Body of pancreas (tissue), 4 donors: ENCODE results near the gene ZRANB1.

Source experiments
- POLR2A ChIP-seq, 3 donors: fragments of 450-650 bp; IDR thresholded peaks; one replicate each; pipeline ENCODE4 v1.6.1; 2016; ENCODE audit warnings: antibody characterized with exemption in 3 of 3, mild to moderate bottlenecking in 2 of 3
- TF ChIP-seq, protein P1 (sequence below), 7 experiments: fragments of 450-650 bp in 4 of 7; fragments of 200-600 bp in 3 of 7; sonication (generic) in 3 of 7; IDR thresholded peaks; one replicate each; pipeline ENCODE4 v1.5.1; 2016 to 2019; ENCODE audit warnings: antibody characterized with exemption in 7 of 7

DNA sequence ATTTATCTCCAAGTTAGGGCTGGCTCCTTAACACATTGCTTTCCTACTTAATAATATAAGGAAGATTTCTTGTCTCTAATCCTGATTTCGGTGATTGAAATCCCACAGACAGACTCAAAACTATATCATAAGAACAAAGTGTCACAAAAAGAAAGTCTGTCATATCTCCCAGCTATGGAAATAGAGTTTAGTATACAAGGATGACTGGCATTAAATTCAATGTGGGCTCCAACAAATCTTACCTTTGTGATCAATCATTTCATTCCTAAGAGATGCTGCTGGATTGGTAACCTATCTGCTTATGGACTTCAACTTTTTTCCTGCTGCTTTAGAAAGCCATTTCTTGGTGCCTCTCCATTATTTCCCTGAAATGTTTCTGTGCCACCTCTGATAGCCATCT is 39.5 kb upstream of the ZRANB1 start:
- TF ChIP-seq POLR2A (IDR thresholded peaks at IDR 0.05): no peak
- TF ChIP-seq, protein P1, sequence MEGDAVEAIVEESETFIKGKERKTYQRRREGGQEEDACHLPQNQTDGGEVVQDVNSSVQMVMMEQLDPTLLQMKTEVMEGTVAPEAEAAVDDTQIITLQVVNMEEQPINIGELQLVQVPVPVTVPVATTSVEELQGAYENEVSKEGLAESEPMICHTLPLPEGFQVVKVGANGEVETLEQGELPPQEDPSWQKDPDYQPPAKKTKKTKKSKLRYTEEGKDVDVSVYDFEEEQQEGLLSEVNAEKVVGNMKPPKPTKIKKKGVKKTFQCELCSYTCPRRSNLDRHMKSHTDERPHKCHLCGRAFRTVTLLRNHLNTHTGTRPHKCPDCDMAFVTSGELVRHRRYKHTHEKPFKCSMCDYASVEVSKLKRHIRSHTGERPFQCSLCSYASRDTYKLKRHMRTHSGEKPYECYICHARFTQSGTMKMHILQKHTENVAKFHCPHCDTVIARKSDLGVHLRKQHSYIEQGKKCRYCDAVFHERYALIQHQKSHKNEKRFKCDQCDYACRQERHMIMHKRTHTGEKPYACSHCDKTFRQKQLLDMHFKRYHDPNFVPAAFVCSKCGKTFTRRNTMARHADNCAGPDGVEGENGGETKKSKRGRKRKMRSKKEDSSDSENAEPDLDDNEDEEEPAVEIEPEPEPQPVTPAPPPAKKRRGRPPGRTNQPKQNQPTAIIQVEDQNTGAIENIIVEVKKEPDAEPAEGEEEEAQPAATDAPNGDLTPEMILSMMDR (IDR thresholded peaks at IDR 0.05): no peak
